WTC11 (cell line): ENCODE measurements around the gene RBFOX2.

Experiments used
- CBFB ChIP-seq: sonication (generic); formaldehyde crosslinking; IDR thresholded peaks from 2 replicates; pipeline ENCODE4 v1.8.1; 2022; ENCODE audit warnings: mild to moderate bottlenecking, low read depth, missing genetic modification reagents
- ESRRA ChIP-seq: sonication (generic); formaldehyde crosslinking; IDR thresholded peaks from 2 replicates; pipeline ENCODE4 v1.8.1; 2022; ENCODE audit warnings: mild to moderate bottlenecking, missing genetic modification reagents, borderline replicate concordance
- GABPB1 ChIP-seq: sonication (generic); formaldehyde crosslinking; IDR thresholded peaks from 2 replicates; pipeline ENCODE4 v1.8.1; 2023; ENCODE audit warnings: mild to moderate bottlenecking, missing genetic modification reagents
- JAZF1 ChIP-seq: fragments of 250-450 bp; sonication (Bioruptor Pico); IDR thresholded peaks from 2 replicates; pipeline ENCODE4 v1.9.0; 2021; ENCODE audit warnings: moderate library complexity, mild to moderate bottlenecking, inconsistent platforms
- NFYB ChIP-seq: sonication (generic); formaldehyde crosslinking; conservative IDR thresholded peaks from 2 replicates; pipeline ENCODE4 v1.8.0; 2022; ENCODE audit warnings: low read depth, missing genetic modification reagents
- NR3C1 ChIP-seq: sonication (generic); formaldehyde crosslinking; conservative IDR thresholded peaks from 2 replicates; pipeline ENCODE4 v1.8.1; 2023; ENCODE audit warnings: low read depth, mild to moderate bottlenecking, missing genetic modification reagents
- SP1 ChIP-seq: sonication (generic); formaldehyde crosslinking; conservative IDR thresholded peaks from 2 replicates; pipeline ENCODE4 v1.8.1; 2022; ENCODE audit warnings: missing genetic modification reagents
- TF ChIP-seq, protein P1 (sequence below): fragments of 200-600 bp; IDR thresholded peaks from 2 replicates; pipeline ENCODE4 v1.8.0; 2022; ENCODE audit warnings: antibody characterized with exemption
- TF ChIP-seq, protein P2 (sequence below): sonication (generic); formaldehyde crosslinking; IDR thresholded peaks from 2 replicates; pipeline ENCODE4 v1.8.1; 2022; ENCODE audit warnings: low read depth, missing genetic modification reagents, borderline replicate concordance
- TF ChIP-seq, protein P3 (sequence below): fragments of 250-450 bp; sonication (Bioruptor Pico); IDR thresholded peaks from 2 replicates; pipeline ENCODE4 v1.8.0; 2021; ENCODE audit warnings: mild to moderate bottlenecking

DNA sequence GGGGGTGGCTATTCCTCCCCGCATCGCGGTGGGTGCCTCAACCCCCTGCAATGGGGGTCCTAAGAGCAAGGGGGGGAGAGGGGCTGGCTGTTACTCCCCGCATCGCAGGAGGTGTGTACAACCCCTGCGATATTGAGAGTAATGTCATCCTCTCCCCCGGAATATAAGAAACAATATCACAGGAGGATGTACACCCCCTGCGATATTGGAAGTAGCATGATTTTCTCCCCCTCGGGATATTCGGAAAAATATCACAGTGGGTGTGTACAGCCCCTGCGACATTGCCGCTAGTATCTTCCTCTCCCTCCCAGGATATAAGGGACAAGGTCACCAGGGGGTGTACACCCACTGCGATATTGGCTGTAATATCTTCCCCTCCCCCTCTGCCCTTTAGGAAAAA is 333.4 kb downstream of the RBFOX2 start:
- TF ChIP-seq SP1 (CRISPR knock-in tag) (no peak), NFYB (CRISPR knock-in tag) (no peak), GABPB1 (CRISPR knock-in tag) (no peak), NR3C1 (CRISPR knock-in tag) (no peak), CBFB (CRISPR knock-in tag) (no peak), JAZF1 (CRISPR knock-in tag) (no peak), ESRRA (no peak)
- TF ChIP-seq, protein P1, sequence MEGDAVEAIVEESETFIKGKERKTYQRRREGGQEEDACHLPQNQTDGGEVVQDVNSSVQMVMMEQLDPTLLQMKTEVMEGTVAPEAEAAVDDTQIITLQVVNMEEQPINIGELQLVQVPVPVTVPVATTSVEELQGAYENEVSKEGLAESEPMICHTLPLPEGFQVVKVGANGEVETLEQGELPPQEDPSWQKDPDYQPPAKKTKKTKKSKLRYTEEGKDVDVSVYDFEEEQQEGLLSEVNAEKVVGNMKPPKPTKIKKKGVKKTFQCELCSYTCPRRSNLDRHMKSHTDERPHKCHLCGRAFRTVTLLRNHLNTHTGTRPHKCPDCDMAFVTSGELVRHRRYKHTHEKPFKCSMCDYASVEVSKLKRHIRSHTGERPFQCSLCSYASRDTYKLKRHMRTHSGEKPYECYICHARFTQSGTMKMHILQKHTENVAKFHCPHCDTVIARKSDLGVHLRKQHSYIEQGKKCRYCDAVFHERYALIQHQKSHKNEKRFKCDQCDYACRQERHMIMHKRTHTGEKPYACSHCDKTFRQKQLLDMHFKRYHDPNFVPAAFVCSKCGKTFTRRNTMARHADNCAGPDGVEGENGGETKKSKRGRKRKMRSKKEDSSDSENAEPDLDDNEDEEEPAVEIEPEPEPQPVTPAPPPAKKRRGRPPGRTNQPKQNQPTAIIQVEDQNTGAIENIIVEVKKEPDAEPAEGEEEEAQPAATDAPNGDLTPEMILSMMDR = no peak
- TF ChIP-seq, protein P2, sequence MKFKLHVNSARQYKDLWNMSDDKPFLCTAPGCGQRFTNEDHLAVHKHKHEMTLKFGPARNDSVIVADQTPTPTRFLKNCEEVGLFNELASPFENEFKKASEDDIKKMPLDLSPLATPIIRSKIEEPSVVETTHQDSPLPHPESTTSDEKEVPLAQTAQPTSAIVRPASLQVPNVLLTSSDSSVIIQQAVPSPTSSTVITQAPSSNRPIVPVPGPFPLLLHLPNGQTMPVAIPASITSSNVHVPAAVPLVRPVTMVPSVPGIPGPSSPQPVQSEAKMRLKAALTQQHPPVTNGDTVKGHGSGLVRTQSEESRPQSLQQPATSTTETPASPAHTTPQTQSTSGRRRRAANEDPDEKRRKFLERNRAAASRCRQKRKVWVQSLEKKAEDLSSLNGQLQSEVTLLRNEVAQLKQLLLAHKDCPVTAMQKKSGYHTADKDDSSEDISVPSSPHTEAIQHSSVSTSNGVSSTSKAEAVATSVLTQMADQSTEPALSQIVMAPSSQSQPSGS (CRISPR knock-in tag) = no peak
- TF ChIP-seq, protein P3, sequence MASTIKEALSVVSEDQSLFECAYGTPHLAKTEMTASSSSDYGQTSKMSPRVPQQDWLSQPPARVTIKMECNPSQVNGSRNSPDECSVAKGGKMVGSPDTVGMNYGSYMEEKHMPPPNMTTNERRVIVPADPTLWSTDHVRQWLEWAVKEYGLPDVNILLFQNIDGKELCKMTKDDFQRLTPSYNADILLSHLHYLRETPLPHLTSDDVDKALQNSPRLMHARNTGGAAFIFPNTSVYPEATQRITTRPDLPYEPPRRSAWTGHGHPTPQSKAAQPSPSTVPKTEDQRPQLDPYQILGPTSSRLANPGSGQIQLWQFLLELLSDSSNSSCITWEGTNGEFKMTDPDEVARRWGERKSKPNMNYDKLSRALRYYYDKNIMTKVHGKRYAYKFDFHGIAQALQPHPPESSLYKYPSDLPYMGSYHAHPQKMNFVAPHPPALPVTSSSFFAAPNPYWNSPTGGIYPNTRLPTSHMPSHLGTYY (CRISPR knock-in tag) = no peak
